Stimulated activated CD4-positive, alpha-beta T cell treated with anti-CD3 and anti-CD28 coated beads, Interleukin-12 subunit alpha, Interleukin-12 subunit beta, amount 100 ng/mL, for 48 hours (primary cell): Measurements from ENCODE around the gene NDUFS8.

Experiments
- DNase-seq, 3 donors: peaks; one replicate each; pipeline ENCODE4 v3.0.0-alpha.2; 2020; ENCODE audit warnings: low read depth in 2 of 3, low spot score in 1 of 3

The NDUFS8 gene

DNA sequence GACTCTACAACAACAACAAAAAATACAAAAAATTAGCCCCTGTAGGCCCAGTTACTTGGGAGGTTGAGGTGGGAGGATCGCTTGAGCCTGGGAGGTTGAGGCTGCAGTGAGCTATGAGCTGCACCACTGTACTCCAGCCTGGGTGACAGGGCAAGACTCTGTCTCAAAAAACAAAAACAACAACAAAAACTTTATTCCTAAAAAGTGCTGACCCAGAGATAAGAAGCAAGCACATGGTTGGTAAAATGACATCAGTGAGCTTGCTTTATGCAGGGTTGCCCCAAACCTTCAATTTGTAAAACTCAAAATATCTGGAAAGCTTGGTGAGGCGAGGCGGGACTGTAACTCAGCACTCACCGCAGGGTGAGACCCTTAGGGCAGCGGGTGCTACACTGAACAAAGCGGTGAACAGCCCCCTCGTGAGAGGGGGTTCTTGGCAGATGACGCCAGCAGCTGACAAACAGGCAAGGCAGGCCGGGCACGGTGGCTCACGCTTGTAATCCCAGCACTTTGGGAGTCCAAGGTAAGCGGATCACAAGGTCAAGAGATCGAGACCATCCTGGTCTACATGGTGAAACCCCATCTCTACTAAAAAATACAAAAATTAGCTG, 4.9 kb downstream of the NDUFS8 start:
- DNase-seq: no peak

DNA sequence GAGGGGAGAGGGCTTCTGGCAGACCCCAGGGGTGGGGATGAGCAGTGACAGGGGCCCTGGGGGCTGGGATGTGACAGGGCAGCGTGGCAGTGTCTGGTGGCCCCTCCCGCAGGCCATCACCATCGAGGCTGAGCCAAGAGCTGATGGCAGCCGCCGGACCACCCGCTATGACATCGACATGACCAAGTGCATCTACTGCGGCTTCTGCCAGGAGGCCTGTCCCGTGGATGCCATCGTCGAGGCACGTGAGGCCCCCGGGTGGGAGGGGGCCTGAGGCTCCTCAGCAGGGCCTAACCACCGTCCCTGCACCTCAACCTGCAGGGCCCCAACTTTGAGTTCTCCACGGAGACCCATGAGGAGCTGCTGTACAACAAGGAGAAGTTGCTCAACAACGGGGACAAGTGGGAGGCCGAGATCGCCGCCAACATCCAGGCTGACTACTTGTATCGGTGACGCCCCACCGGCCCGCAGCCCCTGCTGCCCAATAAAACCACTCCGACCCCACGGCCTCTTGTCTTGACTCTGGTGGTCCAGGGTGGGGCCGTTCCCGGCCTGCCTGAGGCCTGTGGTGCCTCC, 5.7 kb downstream of the NDUFS8 start:
- DNase-seq: no peak

DNA sequence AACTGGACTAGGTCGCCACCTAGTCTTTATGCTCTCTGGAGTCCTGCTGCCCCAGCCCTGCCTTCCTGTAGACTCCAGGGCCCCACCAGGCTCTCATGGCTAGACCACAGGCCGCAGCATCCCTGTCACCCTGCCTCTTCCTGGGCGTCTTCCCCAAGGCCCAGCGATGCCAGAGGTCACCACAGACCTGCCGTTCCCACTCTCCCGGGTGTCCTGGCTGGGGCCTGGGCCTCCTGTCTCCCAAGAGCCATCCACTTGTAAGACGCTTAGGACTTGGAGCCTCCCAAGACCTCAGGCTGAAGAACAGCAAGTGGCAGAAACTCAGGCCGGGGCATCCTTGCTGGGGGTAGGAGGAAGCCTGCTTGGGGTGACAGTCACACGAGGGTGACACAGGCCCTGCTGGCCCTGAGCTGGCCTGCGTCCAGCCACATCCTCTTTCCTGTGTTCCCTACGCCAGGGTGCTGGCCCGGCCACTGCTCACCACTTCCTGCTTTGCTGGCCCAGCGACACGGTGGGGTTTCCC, 6.3 kb downstream of the NDUFS8 start:
- no peak for DNase-seq

DNA sequence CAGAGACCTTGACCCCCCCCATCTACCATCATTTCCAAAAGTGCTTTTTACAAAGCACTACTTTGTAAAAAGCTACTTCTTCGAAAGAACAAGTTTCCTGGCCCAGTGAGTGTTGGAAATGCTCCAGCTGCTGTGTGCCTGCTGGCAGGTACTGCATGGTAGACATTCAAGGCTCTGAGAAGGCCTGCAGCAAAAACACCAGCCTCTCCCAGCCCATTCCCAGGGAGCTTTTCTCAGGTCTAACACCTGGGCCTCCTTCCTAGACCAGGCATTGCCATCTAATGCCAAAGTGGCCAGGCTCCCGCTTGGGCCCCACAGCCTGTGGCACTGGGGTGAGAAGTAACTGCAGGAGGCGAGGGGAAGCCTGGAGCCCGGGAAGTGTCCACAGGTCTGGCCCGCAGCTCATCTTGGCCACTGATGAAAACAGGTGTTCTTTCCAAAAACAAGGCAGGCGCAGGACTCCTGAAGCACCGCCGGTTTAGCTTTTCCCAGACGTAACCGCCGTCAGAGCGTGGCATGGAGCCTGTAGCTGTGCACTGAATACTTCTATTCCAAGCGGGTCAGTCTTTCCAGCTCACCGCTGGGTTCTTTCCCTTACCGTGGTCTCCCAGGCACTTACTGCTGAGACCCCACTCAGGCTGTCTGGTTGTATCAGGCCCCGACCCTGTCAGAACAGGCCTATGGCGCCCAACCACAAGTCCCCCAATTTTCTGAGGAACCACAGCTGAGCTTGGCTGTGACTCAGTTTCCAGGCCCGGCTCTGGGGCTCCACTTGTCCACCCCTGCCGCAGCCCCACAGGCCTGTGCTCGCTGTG, 7.1 kb downstream of the NDUFS8 start:
- no peak for DNase-seq

DNA sequence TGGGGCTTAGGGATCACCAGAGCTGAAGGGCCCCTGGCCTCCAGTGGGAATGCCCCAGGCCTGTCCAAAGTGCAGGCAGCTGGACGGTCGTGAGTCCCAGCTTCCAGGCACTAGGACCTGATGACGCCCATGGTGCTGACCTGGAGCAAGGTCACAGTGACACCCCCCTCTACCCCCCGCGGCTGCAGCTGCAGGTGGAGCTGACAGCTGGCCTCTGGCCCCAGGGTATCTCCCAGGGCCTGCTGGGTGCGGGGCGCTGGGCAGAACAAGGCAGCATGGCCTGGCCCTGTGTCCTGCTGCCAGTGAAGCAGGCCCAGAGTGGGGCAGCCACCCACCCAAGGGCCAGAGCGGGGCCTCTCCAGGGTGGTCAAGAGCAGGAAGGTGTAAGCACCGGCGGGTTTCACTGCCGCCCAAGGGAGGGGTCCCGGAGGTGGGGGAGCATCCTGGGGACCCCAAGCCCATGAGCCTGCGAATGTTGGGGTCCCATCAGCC, 7.8 kb downstream of the NDUFS8 start:
- DNase-seq: no peak

DNA sequence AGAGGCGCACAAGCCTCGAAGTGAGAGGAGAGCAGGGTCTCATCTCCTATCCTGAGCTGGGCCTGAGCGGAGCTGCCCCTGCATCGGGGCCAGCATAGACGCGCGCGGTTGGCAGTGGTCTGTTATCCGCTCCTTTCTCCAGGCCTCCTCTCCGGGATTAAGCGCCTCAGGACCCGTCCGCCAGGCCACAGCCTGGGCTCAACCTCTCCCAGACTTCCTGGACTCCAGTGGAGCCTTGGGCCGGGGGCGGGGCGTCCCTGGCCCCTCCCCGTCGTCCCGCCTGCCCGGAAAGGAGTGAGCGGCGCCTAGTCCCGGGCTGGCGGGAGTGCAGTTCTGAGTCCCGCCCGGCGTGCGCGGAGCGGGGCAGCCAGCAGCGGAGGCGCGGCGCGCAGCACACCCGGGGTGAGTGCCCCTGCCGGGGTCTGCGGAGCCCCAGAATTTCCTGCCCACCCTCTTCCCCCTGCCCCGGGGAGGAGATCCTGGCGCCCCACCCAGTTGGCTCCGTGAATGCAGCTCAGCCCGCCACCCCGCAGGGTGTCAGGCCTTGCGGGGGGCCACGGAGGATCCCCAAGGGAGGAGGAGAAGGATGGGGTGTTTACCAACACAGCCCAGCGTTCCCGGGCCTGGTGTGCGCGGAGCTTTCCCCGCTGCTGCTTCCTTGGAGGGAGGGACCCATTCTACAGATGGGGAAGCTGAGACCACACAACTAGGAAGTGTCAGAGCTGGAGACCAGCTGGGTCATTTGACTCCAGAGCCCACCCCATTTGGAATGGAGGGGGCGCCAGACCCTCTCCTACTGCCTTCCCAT, 8.4 kb downstream of the NDUFS8 start, which contains the start of gene TCIRG1:
TCIRG1 (plus strand) TSS at position 308 of the 808 bp plus-strand sequence. CDS start 2,247 bp downstream, outside the sequence.
- DNase-seq: peak; percentile 46 to 73 (median 53)

DNA sequence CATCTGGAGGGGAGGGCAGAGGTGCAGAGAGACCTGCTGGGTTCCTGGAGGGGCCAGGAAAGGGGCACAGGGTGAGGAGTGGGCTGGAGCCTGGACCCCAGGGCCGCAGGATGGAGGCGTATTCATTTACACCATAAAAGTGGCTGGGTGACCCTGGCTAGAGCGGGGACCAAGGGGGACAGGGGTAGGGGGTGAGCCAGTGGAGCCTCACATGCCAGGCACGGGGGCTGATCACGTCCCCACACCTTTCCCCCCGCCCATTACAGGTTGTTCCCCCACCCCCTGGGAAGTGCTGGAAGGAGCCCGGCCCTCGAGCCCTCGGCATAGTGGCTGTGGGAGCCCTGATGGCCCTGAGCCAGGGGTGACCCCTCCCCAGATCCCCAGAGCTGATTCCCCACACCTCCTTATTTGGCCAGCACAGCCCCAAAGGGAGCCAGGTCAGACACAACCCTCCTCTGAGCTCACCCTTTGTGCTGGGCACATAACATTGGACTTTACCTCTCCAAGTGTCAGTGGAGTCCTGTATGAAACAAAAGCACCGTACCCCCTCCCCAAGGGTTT, 9.1 kb downstream of the NDUFS8 start:
- no peak for DNase-seq

DNA sequence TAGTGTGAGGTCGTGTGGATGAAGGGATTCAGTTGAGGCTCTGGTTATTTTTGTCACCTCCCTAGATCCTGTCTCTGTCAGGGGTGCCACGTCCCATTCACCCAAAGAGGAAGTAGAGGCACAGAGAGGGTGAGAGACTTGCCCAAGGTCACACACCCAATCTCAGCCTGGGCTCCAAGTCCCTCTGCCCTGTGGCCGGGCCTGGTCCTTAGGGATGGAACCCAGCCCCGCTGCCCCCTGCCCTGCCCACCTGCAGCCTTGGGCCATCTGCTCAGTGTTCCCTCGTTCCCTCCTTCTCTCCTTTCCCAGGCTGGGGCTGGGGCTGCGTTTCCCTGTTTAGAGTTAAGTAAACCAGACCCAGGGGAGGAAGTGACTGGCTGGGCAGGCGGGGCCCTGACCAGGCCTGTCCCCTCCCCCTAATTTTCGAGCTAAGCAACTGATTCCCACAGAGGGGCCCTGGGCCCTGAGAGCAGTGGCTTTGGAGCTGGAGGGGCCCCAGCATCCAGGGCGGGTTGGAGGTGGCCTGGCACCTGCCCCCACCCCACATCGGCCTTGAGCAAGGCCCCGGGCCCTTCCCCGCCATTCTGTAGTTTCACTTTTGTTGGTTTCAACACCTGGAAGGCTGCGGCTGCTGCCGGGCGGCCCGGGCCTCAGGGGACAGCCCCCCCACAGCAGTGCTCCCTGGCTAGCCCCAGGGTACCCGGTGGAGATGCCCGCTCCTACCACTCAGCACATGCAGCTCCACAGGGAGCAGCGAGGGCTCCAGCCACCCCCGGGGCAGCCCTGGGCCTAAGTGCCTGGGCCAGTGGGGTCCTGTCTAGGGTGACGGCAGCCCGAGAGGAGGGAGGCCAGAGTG, 9.8 kb downstream of the NDUFS8 start:
- DNase-seq: no peak

DNA sequence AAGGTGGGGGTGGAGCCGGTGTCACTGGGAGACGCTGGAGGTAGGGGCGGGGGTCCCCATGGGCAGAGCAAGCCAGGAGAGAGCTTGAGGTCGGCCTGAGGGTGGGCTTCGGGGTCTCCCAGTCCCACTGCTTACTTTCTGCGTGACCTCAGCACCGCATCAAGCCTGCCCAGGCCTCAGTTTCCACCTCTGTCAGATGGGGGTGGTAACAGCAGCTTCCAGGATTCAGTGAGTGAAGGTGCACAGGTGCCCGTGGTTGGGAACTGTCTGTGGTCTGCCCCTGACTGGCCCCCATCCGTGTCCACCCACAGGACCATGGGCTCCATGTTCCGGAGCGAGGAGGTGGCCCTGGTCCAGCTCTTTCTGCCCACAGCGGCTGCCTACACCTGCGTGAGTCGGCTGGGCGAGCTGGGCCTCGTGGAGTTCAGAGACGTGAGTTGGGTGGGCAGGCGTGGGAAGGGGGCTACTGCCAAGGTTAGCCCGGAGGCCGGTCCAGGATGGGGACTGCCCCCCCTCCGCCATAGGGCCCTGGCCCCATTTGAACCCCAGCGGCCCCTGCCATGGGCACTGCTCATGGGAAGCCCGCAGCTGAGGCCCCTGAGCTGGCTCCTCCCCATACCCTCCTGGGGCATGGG, 10.6 kb downstream of the NDUFS8 start:
- no peak for DNase-seq

DNA sequence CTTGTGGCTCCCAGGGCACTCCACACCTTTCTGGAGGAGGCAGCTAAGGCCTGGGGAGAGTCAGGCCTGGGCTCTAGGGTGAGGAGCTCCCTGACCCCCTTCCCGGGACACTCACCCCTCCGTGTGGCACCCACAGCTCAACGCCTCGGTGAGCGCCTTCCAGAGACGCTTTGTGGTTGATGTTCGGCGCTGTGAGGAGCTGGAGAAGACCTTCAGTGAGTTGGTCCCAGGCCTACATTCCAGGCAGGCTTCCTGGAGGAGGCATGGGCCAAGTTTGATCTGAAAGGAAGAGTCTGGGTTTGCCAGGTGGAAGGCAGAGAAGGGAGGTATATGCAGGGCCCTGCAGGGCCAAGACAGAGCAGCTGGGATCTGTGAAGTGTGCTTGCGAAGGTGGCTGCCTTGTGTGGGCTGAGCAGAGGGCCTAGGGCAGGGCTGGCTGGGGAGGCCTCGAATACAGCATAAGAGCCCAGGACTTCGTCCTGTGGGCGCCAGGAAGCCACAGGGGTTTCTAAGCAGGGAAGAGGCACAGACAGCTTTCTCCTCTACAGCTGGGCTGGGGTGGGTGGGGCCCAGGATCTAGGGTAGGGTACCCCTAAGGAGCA, 11.2 kb downstream of the NDUFS8 start:
- DNase-seq: no peak

DNA sequence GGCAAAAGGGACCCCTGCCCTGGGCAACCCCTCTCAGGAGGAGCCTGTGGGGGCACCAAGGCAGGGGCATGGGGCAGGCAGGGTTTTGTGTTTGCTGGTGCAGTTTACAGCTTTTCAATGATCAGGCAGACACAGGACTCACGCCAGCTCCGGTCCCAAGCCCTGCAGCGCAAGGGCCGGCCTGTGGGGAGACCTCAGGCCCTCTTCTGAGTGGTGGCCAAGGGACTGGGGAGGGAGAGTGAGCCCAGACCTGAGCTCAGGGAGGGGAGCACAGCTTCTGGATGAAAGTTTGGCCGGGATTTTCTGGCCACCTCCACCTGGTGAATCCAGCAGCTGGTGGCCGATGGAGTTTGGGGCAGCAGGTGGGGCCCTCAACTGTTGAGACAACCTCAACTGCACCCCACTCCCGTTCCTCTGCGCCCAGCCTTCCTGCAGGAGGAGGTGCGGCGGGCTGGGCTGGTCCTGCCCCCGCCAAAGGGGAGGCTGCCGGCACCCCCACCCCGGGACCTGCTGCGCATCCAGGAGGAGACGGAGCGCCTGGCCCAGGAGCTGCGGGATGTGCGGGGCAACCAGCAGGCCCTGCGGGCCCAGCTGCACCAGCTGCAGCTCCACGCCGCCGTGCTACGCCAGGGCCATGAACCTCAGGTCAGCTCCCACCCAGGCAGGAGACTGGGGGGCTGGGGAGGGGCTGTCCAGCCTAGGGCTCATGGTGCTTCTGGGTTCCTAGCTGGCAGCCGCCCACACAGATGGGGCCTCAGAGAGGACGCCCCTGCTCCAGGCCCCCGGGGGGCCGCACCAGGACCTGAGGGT, 11.9 kb downstream of the NDUFS8 start:
- no peak for DNase-seq

DNA sequence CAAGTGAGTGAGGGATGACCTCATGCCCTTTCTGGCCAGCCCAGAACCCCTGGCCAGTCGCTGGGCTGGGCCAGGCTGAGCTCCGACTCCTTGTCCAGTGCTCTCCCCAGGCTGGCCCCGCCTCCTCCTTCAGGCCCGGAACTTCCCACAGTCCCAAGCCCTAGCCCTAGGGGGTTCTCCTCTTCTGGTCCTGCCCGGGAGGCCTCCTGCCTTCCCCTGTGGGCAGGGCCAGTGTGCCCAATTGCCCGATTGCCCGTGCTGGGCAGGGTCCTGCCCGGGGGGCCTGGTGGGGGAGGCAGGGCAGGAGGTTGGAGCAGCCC, 12.5 kb downstream of the NDUFS8 start:
- no peak for DNase-seq

DNA sequence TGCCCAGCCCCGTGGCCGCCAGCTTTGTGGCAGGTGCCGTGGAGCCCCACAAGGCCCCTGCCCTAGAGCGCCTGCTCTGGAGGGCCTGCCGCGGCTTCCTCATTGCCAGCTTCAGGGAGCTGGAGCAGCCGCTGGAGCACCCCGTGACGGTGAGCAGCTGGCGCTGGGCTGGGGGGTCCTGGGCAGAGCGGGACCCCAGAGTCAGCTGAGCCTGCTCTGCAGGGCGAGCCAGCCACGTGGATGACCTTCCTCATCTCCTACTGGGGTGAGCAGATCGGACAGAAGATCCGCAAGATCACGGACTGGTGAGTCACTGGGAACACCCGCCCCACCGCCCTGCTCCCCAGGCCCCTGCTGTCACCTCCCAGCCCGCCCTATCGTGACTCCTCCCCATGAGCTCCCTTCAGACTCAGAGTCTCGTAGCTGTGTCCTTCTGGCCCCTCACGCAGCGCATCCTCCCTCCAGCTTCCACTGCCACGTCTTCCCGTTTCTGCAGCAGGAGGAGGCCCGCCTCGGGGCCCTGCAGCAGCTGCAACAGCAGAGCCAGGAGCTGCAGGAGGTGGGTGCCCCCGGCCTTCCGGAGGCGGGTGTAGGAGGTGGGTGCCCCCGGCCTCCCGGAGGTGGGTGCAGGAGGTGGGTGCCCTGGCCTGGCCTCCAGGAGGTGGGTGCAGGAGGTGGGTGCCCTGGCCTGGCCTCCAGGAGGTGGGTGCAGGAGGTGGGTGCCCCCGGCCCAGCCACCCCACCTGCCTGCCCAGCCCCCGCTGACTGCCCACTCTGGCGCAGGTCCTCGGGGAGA, 13.1 kb downstream of the NDUFS8 start:
- DNase-seq: no peak

DNA sequence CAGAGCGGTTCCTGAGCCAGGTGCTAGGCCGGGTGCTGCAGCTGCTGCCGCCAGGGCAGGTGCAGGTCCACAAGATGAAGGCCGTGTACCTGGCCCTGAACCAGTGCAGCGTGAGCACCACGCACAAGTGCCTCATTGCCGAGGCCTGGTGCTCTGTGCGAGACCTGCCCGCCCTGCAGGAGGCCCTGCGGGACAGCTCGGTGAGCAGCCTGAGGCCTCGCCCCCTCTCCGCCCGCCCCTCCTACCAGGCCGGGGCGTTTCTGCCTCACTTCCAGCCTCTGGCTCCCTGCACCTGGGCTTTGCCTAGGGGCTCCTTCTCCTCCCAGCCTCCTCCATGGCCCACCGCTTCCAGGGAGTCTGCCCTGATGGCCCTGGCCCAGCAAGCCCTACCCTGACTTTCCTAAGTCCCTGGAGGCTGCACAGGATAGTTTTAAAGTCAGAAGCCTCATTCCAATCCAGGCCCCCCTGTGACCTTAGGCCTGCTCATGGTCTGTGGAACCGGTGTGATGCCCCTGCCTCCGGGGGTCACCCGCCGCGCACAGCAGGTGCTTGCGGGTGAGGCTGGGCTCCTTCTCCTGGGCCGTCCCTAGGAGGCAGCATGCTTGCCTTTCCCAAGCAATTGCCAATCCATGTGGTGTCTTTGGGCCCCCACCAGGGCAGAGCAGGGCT, 13.8 kb downstream of the NDUFS8 start:
- DNase-seq: no peak

DNA sequence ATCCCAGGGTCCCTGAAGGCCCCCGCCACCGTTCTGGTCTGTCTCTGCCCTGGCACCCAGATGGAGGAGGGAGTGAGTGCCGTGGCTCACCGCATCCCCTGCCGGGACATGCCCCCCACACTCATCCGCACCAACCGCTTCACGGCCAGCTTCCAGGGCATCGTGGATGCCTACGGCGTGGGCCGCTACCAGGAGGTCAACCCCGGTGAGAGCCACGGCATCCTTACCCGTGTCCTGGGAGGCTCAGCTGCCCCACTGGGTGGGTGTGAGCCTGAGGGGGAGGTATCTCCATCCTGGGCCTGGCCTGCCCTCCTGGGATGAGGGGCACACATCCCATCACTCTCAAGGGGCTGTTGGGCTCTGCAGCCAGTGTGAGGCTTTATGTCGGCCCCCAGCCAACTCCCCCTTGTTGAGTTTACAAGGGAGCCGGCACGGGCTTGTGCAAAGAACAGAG, 14.4 kb downstream of the NDUFS8 start:
- no peak for DNase-seq

DNA sequence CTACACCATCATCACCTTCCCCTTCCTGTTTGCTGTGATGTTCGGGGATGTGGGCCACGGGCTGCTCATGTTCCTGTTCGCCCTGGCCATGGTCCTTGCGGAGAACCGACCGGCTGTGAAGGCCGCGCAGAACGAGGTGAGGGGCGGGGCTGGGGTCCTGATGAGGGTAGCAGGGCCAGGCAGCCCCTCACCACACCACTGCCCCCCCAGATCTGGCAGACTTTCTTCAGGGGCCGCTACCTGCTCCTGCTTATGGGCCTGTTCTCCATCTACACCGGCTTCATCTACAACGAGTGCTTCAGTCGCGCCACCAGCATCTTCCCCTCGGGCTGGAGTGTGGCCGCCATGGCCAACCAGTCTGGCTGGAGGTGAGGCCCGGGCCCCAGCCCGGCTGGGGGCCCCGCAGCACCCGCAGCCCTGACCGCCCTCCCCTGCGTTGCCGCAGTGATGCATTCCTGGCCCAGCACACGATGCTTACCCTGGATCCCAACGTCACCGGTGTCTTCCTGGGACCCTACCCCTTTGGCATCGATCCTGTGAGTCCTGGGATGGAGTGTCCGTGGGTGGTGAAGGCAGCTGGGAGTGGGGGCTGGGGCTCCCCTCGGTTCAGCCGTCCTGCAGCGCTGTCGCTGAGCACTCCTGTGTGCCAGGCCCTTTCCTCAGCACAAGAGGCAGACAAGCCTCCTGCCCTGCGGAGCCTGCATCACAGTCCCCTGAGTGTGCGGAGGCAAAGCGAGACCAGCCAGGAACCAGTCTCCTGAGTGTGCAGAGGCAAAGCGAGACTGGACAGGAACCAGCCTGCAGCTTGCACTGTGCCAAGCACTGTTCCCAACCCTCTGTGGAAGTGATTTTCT, 17.2 kb downstream of the NDUFS8 start:
- DNase-seq: no peak
